Ovary (tissue), 3 donors: Measurements from ENCODE around the gene CASK.

Experiments used
- EP300 ChIP-seq: sonication (generic); formaldehyde crosslinking; IDR thresholded peaks from one replicate; pipeline ENCODE4 v1.6.1; 2017; ENCODE audit warnings: antibody characterized with exemption
- TF ChIP-seq, protein P1 (sequence below), 3 donors: fragments of 450-650 bp in 2 of 3; fragments of 200-600 bp in 1 of 3; IDR thresholded peaks; one replicate each; pipeline versions ENCODE4 v1.5.1 to v1.8.0; 2016 to 2022; ENCODE audit warnings: antibody characterized with exemption in 3 of 3, mild to moderate bottlenecking in 1 of 3
- donor health status: DM: no; HTN: no; CAD: no.

DNA sequence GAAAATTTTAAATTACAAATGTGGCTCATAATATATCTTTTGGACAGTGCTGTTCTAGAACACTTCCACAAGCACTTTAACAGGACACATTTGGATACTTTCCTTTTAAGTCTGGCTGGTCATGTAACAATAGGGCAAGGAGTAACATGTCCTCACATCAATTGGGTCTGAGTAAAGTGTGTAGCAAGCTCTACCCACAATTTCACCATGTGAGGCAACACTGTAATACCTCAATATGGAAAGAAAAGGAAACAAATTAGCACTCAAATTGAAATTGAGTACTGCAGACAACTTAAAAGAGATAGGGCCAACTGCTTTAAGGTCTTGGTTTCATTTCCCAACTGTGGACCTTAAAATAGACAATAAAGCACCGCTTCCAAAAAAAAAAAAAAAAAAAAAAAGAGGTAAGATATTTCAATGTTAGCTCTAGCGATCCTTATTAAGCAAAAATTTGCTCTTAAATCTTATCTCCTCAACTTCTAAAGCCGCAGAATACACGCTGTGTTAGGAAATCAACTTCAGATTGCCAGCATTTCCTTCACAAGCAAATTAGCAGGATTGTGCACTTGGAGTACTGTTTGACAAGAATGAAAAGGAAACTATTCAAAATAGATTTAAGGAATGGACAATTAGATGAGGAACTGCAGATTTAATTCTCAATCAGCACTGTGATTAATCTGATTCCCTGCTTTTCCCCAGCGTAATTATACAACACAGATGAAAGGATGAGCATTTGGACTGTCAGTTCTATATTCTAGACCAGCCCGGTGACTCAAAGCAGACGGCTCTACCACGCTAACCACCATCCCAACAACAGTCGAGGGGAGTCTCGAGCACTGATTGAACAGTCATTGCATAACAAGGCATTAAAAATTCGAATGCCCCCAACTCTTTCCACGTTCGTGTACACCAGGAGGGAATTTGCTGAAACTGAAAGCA is 1.6 kb downstream of the CASK start:
- TF ChIP-seq, protein P1, sequence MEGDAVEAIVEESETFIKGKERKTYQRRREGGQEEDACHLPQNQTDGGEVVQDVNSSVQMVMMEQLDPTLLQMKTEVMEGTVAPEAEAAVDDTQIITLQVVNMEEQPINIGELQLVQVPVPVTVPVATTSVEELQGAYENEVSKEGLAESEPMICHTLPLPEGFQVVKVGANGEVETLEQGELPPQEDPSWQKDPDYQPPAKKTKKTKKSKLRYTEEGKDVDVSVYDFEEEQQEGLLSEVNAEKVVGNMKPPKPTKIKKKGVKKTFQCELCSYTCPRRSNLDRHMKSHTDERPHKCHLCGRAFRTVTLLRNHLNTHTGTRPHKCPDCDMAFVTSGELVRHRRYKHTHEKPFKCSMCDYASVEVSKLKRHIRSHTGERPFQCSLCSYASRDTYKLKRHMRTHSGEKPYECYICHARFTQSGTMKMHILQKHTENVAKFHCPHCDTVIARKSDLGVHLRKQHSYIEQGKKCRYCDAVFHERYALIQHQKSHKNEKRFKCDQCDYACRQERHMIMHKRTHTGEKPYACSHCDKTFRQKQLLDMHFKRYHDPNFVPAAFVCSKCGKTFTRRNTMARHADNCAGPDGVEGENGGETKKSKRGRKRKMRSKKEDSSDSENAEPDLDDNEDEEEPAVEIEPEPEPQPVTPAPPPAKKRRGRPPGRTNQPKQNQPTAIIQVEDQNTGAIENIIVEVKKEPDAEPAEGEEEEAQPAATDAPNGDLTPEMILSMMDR (IDR thresholded peaks at IDR 0.05), result no peak
- no peak for TF ChIP-seq EP300
